GM19043 (cell line): ENCODE measurements around the gene UVRAG.

Source experiments
- ATAC-seq: cut with Tn5 transposase; IDR thresholded peaks from one replicate; pipeline ENCODE4 v1.9.1; 2021; ENCODE audit warnings: low read depth; ENCODE audit not compliant: unreplicated experiment

UVRAG gene

DNA sequence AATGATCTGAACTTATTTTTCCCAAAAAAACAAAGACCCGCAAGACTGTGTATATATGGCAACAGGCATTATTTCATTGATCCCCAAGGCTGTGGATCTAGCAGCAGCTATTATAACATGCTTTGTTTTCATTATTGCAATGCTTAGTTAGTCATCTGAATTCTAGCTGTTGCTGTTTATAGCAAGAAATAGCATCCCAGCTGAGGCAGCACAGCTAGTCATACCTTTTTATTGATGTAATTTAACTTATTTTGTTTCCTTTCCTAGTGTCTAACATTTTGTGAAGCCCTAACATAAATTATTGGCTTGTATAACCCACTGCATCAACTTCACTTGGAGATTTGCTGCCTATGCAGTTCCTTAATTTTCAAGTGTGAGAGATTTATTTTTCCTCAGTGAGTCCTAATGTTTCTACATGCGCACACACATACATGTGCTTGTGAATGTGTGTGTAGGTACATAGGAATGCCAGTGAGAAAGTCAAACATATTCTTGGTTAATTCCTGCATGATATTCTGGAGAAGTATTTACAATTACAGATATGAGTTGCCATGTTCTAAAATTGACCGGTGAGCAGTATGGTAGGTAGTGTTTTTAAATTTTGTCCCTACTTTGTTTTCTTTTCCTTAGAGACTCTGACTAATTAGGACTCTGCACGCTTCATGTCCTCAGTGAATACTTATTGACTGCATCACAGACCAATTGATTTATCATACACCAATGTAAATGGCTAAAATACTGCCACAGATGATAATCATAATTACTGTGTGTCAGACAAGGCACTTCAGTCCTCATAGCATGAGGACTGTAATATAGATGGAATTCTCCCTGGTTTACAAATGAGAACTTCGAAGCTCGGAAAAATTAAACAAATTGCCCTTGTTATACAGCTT, 272.0 kb downstream of the UVRAG start:
- no peak for ATAC-seq

GRCh38 chr11:76087749-76088148, 272.7 kb downstream of the UVRAG start:
- no peak for ATAC-seq

- ATAC-seq = no peak
These were observed 273.5 kb downstream of the UVRAG start for GRCh38 chr11:76088511-76088910.

- ATAC-seq = no peak
These were observed 275.2 kb downstream of the UVRAG start for GRCh38 chr11:76090174-76090573.

DNA sequence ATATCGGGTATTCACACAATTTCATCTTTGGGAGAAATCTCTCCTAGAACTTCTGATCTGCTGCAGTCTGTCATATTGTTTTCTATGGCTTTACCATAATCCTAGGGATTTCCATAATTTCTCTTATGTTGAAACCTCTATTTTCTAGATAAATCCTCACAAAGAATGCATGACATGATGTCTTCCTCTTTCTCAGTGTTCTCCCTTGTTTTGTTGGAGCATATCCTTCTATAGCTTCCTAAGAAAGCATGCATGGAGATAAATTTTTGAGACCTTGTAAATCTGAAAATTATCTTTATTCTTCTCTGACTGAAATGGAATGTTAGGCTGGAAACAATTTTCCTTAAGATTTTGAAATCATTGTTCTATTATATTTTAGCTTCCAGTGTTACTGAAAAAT, 275.8 kb downstream of the UVRAG start:
- ATAC-seq = no peak

DNA sequence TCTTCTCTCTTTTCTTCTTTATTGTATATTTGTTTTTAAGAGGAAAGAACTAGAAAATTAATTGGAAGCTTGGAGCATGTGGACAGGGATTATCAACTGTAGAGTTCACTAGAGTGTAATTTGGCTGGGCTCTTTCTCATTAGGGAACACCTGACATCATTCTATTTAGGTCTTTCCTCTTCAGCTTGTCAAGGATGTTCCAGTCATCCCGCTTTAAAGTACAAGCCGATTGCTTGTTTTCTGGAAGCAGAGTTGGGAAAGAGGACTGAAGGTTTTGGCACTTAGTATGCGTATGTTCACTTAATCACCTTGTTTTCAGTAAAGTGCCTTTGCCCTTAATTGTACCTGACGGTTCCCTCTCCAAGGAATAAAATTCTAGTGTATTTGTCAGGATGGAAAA, 279.7 kb downstream of the UVRAG start:
- no peak for ATAC-seq

- ATAC-seq = no peak
These were observed 280.9 kb downstream of the UVRAG start for GRCh38 chr11:76095891-76096290.

DNA sequence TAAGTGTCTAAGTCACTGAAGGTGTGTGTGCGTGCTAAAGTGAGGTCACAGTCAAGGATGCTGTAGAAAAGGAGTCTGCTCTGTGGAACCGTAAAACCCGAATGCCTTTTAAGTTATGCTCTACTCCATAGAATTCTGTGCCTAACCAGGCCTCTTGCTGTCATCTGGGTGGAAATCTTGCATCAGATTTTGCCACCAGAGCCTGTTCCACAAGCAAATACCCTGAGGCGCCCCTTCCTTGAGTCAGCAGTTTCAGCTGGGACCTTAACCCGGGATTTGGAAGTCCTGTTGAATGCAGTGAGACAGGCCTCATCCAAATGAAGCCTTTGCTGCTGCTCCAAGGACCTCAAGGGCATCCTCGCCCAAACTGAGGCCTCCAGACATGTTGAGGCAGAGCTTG, 281.5 kb downstream of the UVRAG start:
- no peak for ATAC-seq

DNA sequence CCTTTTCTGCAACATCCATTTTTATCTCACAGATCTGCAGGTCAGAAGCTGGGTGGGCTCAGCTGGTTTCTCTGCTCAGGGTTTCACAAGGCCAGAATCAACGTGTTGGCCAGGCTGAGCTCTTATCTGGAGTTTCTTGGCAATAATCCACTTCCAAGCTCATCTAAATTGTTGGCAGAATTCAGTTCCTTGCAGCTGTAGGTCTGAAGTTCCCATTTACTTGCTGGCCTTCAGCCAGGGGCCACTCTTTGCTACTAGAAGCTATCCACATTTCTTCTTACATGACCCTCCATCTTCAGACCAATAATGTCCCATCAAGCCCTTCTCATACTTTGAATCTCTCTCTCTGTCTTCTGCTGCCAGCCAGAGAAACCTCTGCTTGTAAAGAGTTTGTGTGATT, 287.8 kb downstream of the UVRAG start:
- no peak for ATAC-seq

GRCh38 chr11:76103460-76103859, 288.4 kb downstream of the UVRAG start:
- no peak for ATAC-seq

GRCh38 chr11:76104285-76104684, 289.3 kb downstream of the UVRAG start:
- ATAC-seq = no peak

GRCh38 chr11:76105637-76106036, 290.6 kb downstream of the UVRAG start:
- no peak for ATAC-seq

DNA sequence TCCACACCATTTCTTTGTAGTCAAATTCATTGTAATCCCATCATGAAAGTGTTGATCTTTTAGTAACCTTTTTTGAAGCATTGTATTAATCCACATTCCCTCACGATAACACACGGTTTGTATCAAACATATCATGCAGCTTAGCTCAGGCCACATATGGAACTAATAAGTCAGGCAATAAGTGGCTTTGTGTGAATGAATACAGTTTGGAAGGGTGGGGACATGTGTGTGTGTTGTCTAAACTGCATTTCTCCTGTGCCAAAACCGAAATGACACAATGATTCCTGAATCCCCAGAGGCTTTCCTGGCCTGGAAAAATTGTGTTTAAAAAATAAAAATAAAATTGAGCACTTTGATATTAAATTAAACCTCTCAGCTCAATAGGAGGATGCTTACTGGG, 293.0 kb downstream of the UVRAG start:
- no peak for ATAC-seq

DNA sequence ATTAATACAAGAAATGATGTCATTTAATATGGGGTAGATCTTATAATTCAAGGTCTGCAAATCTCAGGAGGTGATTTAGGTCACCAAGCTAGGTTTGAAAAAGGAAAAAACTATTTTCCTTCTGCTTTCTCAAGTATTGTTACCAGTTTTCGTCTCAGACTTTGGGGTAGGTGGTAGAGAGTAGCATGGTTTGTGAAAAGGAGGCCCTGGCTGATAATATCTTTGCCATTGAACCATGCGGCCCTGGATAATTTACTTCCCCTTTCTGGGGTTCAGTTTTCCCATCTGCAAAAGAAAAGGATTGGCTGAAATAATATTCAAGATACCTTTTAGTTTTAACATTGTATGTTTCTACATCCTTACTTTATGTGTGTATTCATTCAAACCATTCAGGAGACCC, 299.2 kb downstream of the UVRAG start:
- no peak for ATAC-seq

- ATAC-seq = no peak
These were observed 300.5 kb downstream of the UVRAG start for GRCh38 chr11:76115555-76115954.

DNA sequence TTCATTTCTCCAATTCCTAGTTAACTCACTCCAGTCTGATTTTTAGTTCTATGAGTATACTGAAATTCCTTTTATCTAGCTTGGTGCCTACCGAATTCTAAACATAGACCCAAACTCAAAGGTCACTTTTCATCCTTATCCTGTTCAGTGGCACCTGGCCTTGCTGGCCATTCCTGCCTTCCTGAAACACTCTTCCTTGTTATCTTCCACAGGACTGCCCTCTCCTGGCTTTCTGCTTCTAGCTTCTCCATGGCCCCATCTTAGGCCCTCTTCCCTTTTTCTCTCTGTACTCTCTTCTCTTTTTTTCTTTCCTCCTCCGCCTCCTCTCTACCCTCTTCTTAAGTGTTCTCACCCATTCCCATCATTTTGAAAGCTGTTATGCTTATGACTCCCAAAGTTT, 304.0 kb downstream of the UVRAG start:
- ATAC-seq = no peak

DNA sequence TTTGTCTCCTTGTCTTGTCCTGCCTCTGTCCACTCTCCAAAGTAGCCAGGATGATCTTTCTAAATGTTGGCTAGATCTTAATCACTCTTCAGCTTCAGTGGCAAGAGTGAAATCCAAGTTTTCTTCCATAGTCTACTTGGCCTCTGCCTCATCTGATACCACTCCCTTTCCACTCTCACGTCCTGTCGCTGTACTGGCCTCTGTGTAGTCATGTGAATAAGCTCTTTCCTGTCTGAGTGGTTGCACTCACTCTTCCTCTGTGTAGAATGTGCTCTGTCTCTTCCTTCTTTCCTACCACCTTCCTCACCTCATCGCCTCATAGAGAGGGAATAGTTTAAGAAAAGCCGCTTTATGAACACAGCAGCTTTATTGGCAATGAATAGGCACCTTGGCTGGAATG, 304.8 kb downstream of the UVRAG start:
- no peak for ATAC-seq

DNA sequence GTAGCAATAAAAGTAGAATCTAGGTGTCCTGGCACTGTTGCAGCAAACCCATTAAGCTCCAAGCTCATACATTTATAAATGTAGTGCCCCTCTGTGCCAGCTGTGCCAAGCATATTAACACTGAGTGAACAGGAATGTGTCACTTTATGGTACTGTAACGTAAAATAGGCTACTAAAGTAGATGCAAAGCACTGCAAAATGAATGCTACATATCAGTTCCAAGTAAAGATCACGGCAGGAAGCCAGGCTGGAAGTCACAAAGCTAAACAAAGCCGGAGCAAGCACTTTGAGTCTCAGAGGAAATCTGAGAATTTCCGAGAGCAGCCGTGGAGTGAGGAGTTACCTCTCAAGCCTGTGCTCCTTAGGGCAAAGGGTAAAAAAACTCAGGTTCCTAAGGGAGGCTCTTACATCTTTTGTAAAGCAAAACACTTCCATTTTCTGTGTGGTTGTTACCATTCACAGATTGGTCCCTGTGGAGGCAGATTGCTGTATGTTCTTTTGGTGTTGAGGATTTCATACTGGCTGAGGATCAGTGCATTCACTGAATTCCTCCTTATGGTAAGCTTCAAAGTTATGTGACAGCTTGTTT, 305.6 kb downstream of the UVRAG start:
- ATAC-seq = no peak

DNA sequence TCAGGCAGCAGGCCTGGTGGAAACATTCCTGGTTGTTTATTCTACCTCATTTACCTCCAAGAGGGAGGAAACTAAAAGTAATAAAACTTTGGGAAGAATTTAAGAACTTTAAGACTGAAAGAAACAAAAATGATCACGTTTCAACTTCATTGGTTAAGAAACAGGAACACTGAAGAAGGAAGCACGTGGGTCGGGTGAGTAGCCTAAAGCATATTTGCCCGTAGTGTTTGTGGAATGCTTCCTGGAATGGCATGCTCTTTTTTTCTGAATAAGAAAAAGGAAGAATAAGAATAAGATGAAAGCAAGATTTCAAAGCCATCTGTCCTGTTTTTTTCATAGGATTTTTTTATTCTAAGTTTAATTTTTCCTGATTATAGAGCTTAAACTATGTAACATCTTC, 308.2 kb downstream of the UVRAG start:
- no peak for ATAC-seq

DNA sequence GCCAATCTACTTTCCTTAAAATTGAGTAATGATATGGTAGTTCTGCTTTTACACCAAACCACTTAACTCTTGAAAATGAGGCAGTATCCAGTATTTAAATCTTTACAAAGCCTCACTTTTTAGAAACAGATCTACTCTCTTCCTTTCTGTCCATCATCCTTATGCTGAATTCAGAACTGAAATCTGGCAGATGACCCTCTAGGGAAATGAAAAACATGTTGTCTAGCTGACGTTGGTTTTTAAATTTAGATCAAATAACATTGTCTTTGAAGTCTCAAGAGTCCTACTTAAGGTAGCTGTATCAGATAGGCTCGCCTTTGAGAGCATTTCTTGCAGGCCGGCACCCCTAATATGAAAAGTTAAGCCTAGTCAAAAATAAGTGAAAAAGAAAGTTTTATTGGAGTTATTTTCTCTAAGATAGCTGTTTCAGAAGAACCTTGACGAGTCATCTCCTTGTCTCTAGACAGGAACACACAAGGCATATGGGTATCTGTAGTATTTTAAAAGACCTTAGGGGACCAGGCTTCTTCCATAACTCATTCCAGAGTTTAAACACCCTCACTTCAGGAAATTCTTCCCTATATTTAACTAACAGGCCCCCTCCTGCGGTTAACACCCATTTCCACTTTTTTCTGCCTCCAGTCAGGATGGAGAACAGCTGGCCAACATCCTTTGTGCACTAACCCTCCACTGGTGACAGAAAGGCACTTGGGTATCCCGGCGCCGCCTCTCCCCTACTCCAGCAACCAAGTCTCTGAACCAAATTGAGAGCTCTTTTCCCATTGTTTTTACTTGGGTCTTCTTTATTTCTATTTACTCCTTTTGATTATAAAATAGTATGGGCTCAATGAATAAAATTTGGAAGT, 310.1 kb downstream of the UVRAG start:
- no peak for ATAC-seq

GRCh38 chr11:76129729-76130128, 314.7 kb downstream of the UVRAG start:
- no peak for ATAC-seq
